K562 (cell line): Measurements from ENCODE around the gene PTTG1IP. TPM values are rescaled to one million over a fixed set of nuclear protein-coding genes. Genes with fewer than 3 reads are reported as not detected.

ENCODE experiments used
- ADNP ChIP-seq: fragments of 200-800 bp; sonication (Bioruptor generic); IDR thresholded peaks from 2 replicates; pipeline ENCODE4 v1.6.1; 2016; ENCODE audit warnings: missing genetic modification characterization, missing compliant biosample characterization
- ATF3 ChIP-seq, 2 experiments: fragments of 450-650 bp in 1 of 2; sonication (generic) in 1 of 2; formaldehyde crosslinking in 1 of 2; IDR thresholded peaks in 1 of 2; conservative IDR thresholded peaks in 1 of 2; 2 replicates each; pipeline versions ENCODE4 v1.6.1 to v1.8.1; 2016 to 2023; ENCODE audit warnings: mild to moderate bottlenecking in 2 of 2, moderate library complexity in 2 of 2, inconsistent platforms in 1 of 2, missing genetic modification reagents in 1 of 2
- ATF4 ChIP-seq: fragments of 450-650 bp; formaldehyde crosslinking; IDR thresholded peaks from 2 replicates; pipeline ENCODE4 v1.4.0; 2022; ENCODE audit warnings: mild to moderate bottlenecking, moderate library complexity
- C11orf30 ChIP-seq: fragments of 450-650 bp; IDR thresholded peaks from 2 replicates; pipeline ENCODE4 v1.6.1; 2016; ENCODE audit warnings: low read depth, mild to moderate bottlenecking
- CBX5 ChIP-seq: IDR thresholded peaks from 2 replicates; pipeline ENCODE4 v1.6.1; 2014; ENCODE audit warnings: low read depth, borderline replicate concordance
- CHD1 ChIP-seq: fragments of 200-600 bp; sonication (generic); IDR thresholded peaks from one replicate; pipeline ENCODE4 v1.6.1; 2012; ENCODE audit warnings: mild to moderate bottlenecking, moderate library complexity, low read length, inconsistent platforms
- E2F6 ChIP-seq, 2 experiments: IDR thresholded peaks; 2 replicates each; pipeline ENCODE4 v1.6.1; 2011; ENCODE audit warnings: borderline replicate concordance in 1 of 2, control low read depth in 1 of 2, low read depth in 1 of 2, low read length in 1 of 2, mild to moderate bottlenecking in 1 of 2, mixed read lengths in 1 of 2, moderate library complexity in 1 of 2; ENCODE audit not compliant: insufficient read depth in 1 of 2, insufficient read length in 1 of 2, poor library complexity in 1 of 2, severe bottlenecking in 1 of 2; ENCODE audit errors: extremely low read depth in 1 of 2
- ERF ChIP-seq: fragments of 450-650 bp; formaldehyde crosslinking; IDR thresholded peaks from 2 replicates; pipeline ENCODE4 v1.4.0; 2020; ENCODE audit warnings: mild to moderate bottlenecking, mixed read lengths
- HMGN3 ChIP-seq: IDR thresholded peaks from 2 replicates; pipeline ENCODE4 v1.6.1; 2011; ENCODE audit warnings: borderline replicate concordance, low read depth, mild to moderate bottlenecking, mixed read lengths, low read length; ENCODE audit not compliant: insufficient read length; ENCODE audit errors: extremely low read depth
- HMGXB4 ChIP-seq: sonication (generic); formaldehyde crosslinking; IDR thresholded peaks from 2 replicates; pipeline ENCODE4 v1.8.1; 2023; ENCODE audit warnings: mild to moderate bottlenecking, missing genetic modification reagents
- HOMEZ ChIP-seq: fragments of 250-450 bp; sonication (Bioruptor Pico); IDR thresholded peaks from 2 replicates; pipeline ENCODE4 v1.4.0; 2020; ENCODE audit warnings: mild to moderate bottlenecking, moderate library complexity
- PML ChIP-seq: IDR thresholded peaks from 2 replicates; pipeline ENCODE4 v1.6.1; 2012; ENCODE audit warnings: low read length, inconsistent platforms
- POLR2B ChIP-seq: fragments of 450-650 bp; IDR thresholded peaks from 2 replicates; pipeline ENCODE4 v1.6.1; 2018; ENCODE audit warnings: low read depth; ENCODE audit not compliant: partially characterized antibody
- RB1 ChIP-seq: fragments of 450-650 bp; IDR thresholded peaks from 2 replicates; pipeline ENCODE4 v1.6.1; 2017; ENCODE audit warnings: low read depth, mild to moderate bottlenecking
- TFAP4 ChIP-seq: sonication (generic); formaldehyde crosslinking; IDR thresholded peaks from 2 replicates; pipeline ENCODE4 v1.8.0; 2022; ENCODE audit warnings: missing genetic modification reagents, mild to moderate bottlenecking, moderate library complexity, borderline replicate concordance
- ZNF224 ChIP-seq: sonication (generic); formaldehyde crosslinking; IDR thresholded peaks from 2 replicates; pipeline ENCODE4 v1.8.0; 2022; ENCODE audit warnings: mild to moderate bottlenecking, missing genetic modification reagents
- ZNF347 ChIP-seq: fragments of 450-650 bp; formaldehyde crosslinking; IDR thresholded peaks from 2 replicates; pipeline ENCODE4 v1.4.0; 2020; ENCODE audit warnings: low read depth, mild to moderate bottlenecking, moderate library complexity
- ZNF444 ChIP-seq: fragments of 250-450 bp; sonication (Bioruptor Pico); IDR thresholded peaks from 2 replicates; pipeline ENCODE4 v1.4.0; 2020; ENCODE audit warnings: mild to moderate bottlenecking, moderate library complexity
- ZNF695 ChIP-seq: fragments of 450-650 bp; formaldehyde crosslinking; IDR thresholded peaks from 2 replicates; pipeline ENCODE4 v1.4.0; 2020; ENCODE audit warnings: mild to moderate bottlenecking, moderate library complexity
- polyA plus RNA-seq, 8 experiments: library from polyadenylated mRNA; depleted of rRNA in 4 of 8; stranded (reverse) in 5 of 8; unstranded in 3 of 8; fragments of >200 nt; fragmentation: Nextera tagmentation in 2 of 8; fragmentation: Illumina TruSeq in 1 of 8; extraction: Ambion mirVana in 2 of 8; extraction: Trizol in 1 of 8; gene quantifications; 2 replicates each; pipeline versions ENCODE4 v1.2.1 to v1.2.3, GENCODE V29; 2011 to 2014; ENCODE audit warnings: inconsistent platforms in 1 of 8, missing spikeins in 1 of 8
- total RNA-seq, 7 experiments: library from RNA; depleted of rRNA in 6 of 7; stranded (reverse); fragments of >200 nt in 6 of 7; fragmentation: Illumina TruSeq in 2 of 7; extraction: Trizol in 2 of 7; gene quantifications; 2 replicates each; pipeline versions ENCODE4 v1.2.1 to v1.2.3, GENCODE V29; 2011 to 2021; ENCODE audit warnings: low replicate concordance in 1 of 7

PTTG1IP gene
- total and polyA plus RNA-seq, 9 of the 15 experiments (the other 6 are each of a cell fraction or from before 2014, with no cell fraction given) = 5.0 to 99.3 (median 82.4) TPM

- no peak for TF ChIP-seq HMGN3
- peak; percentile 41 for TF ChIP-seq POLR2B
- TF ChIP-seq ZNF347 (CRISPR knock-in tag) = no peak
- TF ChIP-seq ZNF695 (CRISPR knock-in tag) = no peak
- peak; percentile 37 for TF ChIP-seq CHD1
- TF ChIP-seq C11orf30 = no peak
- TF ChIP-seq TFAP4 (CRISPR knock-in tag) = 0 out of 2 replicates have a peak, but pooled peaks have one; percentile 32
- no peak; the same call in 1 of the 2 replicates for TF ChIP-seq PML
- TF ChIP-seq HOMEZ (CRISPR knock-in tag) = no peak
- TF ChIP-seq ZNF224 (CRISPR knock-in tag) = no peak
- TF ChIP-seq ATF4 (CRISPR knock-in tag) = peak; percentile 65; the same call in 1 of the 2 replicates
- peak in 1 of 2 experiments; percentile 19 for TF ChIP-seq E2F6 (IDR thresholded peaks at IDR 0.05; ENCODE audit: borderline replicate concordance in 1 of 2, extremely low read depth in 1 of 2, insufficient read depth in 1 of 2, insufficient read length in 1 of 2, low read depth in 1 of 2, low read length in 1 of 2, poor library complexity in 1 of 2, severe bottlenecking in 1 of 2)
- no peak for TF ChIP-seq ADNP (tag)
- TF ChIP-seq HMGXB4 = no peak
- TF ChIP-seq RB1 = peak; percentile 9; the same call in 1 of the 2 replicates
- no peak for TF ChIP-seq ZNF444
- no peak for TF ChIP-seq CBX5
- no peak for TF ChIP-seq ATF3 (IDR thresholded peaks at IDR 0.05)
- no peak for TF ChIP-seq ATF3 (CRISPR knock-in tag; conservative IDR thresholded peaks at IDR 0.05)
- no peak for TF ChIP-seq ERF (CRISPR knock-in tag)
These were observed 70.9 kb downstream of the PTTG1IP start (continued) for GRCh38 chr21:44802396-44803153.
